Muscle of arm (tissue), 12 donors: ENCODE measurements around the gene PTK6. TPM values are rescaled to one million over a fixed set of nuclear protein-coding genes. Genes with fewer than 3 reads are reported as not detected.
A peak's percentile ranks its signal among the peaks of the same experiment; 100 is the strongest.

Experiments used
- DNase-seq: peaks from one replicate; pipeline ENCODE4 v3.0.0-alpha.2; 2013
- polyA plus RNA-seq, 12 donors: library from polyadenylated mRNA; unstranded; fragments of 120-200 nt; gene quantifications; one replicate each; pipeline ENCODE4 v1.2.1, GENCODE V29; 2013; ENCODE audit not compliant: insufficient read length in 12 of 12

The PTK6 gene
- polyA plus RNA-seq, 12 donors, result 0.14 to 1.4 (median 0.35) TPM; not detected in 2

DNA sequence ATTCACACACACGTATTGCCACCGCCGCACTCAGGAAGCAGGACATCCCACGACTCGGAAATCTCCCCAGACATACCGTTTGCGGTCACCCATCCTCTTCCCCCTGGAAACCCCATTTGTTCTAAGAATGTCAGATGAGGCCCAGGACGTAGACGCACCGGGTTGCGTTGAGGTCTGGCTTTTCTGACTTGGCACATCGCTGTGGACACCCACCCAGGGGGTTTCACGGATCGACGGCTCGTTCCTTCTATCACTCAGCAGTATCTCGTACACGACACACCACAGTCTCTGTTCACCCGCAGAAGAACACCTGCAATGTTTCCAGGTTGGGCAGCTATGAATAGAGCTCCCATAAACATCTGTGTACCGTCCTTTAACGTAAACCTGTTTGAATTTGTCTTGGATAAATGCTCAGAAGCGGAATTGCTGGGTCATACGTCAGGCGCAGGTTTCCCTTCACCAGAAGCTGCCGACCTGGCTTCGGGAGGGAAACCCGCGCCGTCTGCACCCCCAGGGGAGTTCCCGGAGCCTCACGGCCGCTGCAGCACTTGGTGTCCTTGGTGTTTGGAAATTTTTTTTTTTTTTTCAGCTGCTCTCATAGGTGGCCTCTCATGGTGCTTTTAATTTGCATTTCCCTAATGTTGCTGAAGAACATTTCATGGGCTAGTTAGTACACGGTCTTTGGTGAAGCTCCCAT lies 29.0 kb downstream of the PTK6 start:
- DNase-seq, result no peak

DNA sequence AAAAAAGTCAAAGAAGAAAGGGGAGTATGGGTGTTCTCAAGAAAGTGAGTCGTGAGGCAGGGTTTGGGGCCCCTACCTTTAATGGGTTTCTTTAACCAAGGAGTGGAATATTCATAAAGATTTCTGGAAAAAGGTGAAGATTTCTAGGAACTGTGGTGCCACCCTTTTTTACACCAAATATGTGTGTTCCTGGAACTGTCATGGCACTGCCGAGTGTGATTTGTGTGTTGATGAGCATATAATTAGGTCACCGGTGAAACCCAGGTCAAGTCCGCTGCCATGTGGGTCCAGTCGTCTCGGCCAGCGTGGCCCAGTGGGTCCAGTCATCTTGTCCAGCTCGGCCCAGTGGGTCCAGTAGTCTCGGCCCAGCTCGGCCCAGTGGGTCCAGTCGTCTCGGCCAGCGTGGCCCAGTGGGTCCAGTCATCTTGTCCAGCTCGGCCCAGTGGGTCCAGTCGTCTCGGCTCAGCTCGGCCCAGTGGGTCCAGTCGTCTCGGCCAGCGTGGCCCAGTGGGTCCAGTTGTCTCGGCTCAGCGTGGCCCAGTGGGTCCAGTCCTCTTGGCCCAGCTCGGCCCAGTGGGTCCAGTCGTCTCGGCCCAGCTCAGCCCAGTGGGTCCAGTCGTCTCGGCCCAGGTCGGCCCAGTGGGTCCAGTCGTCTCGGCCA lies 30.0 kb downstream of the PTK6 start:
- DNase-seq, result no peak

DNA sequence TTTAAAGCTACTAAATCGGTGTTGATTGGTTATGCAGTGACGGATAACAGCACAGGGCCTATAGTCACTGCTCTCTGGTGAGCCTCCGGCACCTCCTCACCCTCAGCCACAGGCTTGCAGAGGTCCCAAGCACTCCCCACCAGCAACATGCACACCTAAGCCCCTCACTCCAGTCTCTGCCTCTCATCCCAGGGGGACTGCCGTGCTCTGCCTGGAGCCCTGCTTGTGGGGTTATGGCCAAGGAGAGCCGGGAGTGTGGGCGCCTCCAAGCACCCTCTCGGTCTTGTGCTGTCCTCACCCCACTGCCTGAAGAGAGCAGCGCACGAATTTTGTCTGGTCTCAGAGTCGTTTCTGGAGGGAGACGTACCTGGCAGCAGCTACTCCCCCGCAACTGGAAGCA lies 31.5 kb downstream of the PTK6 start:
- DNase-seq, result no peak

DNA sequence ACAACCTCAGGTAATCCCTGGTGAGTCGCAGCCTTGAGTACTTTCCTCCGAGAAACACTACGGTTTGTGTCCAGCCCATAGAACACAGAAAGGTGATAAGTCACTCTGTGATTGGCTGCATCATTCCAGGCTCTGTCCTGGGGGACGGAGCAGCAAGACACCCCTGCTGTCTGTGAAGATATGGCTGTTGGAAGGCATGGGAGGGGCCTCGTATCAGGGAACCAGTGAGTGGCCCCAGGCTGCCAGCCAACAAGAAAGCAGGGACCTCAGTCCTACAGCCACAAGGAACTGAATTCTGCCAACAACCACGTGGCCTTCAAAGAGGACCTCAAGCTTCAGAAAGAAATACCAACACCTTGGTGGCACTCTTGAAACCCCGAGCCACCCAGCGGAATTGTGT lies 31.9 kb downstream of the PTK6 start:
- DNase-seq, result no peak

DNA sequence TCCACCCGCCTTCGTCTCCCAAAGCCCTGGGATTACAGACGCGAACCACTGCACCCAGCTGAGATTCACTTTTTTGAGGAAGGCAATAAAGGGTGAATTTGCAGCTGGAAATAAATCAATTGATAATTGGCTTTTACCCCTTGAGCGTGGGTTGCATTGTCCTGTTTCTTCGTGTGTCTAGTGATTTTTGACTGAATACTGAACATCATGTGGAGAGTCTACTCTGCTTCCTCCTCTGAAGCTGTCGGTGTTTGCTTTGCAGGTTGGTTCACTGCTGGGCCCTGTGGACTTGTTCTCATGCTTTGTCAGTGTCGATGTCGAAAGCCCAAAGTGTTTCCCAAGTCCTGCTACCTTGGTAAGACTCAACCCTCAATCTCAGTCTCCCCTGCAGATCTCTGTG lies 32.5 kb downstream of the PTK6 start:
- DNase-seq, result no peak

DNA sequence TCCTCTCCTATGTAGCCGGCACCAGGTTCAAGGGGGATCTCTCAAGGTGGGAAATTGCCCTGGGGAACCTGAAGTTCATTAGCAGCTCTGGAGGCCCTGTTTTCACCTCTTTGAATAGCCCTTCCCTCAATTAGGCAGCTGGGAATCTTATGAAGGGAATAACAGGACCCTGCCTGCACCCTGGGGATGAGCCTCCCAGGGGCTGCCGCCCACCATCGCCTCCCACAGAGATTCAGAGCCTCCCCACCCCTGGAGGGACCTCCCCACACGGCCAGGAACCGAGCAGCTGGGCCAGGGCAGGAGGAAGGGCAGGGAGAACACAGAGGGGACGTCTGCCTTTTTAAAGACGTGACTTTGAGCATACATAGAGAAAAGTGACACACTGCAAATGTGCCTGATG lies 33.7 kb downstream of the PTK6 start:
- no peak for DNase-seq

DNA sequence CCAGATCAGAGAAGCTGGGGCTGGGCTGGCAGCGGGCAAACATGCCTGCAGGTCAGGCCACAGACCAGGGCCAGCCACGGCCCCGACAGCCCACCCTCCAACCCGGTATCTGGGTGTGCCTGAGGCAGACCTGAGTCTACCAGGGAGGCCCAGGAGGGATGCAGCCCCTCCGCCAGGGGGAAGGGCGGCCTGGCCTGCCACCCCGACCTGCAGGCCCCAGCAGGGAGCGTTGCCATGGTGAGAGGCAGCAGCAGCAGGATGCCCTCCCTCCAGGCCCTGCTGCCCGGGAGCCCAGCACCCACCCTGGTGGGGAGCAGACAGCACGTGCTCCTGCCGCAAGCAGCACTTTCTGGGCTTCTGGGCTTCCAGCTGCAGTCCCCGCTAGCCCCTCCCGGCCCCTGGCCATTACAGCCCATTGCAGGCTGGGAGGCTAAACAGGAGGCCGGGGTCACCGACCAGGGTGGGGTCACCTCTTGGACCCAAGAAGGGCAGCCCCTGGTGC lies 34.5 kb downstream of the PTK6 start:
- no peak for DNase-seq

DNA sequence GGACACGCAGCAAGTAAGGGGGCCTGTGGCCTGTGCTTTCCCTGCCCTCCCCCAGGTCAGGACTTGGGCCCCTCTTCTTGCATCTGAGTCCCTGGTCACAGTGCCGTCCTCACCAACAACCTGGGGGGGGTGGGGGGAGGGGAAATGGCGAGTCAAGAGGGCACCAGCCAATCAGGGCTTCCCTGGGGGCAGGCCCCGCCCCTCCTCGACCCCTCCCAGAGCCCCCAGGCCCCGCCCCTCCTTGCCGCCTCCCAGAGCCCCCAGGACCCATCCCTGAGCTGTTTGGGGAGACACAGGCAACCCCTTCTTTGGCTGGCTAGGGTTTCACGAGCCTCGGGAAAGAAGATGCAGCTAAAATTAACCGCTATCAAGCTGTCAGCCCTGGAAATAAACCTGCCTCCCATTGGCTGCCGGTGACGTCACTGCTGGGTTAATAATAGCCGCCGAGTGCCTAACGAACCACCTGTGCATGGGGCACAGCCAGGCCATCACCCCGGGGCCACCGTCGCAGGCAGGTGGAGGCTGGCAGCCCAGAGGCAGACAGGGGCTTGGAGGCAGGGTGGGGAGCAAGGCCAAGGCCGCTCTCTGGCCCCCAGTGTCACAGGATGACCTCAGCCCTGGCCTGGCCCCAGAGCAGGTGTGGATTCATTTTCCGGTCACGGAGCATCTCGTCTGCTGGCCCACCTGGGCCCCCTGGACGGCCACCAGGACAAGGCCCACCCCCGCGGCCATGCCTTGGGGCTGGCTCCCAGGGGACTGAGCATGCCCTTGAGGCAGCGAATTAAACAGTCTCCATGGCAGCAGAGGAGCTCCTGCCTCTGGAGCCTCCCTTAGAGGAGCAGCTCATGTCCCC lies 35.1 kb downstream of the PTK6 start:
- no peak for DNase-seq

DNA sequence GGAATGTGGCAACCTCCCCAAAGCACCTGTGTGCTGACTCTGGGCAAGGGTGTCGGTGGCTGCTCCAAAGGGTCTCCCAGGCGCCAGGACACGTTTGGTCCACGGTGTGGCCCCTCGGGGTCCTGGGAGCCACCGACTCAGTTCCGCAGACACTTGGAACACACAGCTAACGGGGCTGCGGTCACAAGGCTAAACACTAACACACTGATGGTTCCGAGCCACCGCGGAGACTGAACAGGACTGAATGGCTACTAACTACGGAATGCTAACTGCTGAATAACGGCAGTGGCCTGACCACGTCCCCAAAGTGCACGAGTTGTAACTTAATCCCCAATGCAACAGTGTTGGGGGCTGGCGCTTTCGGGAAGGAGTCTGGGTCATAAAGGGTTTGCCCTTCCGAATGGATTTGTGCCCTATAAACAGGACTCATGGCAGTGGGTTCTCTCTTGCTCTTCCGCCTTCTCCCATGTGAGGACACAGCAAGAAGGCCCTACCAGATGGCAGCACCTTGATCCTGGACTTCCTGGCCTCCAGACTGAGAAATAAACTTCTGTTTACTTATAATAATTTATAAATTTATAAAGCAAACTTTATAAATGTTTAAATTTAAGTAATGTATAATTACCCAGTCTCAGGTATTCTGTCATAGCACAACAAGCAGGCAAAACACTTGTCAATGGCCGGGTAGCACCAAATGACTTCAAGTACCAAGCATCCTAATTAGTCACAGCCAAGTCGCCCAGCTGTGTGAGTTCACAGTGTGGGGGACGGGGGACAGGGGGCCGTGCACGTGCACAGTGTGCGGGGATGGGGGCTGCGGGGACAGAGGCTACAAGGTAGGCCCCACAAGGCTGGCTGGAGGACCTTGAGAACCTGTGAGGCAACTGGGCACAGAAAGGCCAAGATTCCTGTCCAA lies 36.0 kb downstream of the PTK6 start:
- DNase-seq, result no peak

DNA sequence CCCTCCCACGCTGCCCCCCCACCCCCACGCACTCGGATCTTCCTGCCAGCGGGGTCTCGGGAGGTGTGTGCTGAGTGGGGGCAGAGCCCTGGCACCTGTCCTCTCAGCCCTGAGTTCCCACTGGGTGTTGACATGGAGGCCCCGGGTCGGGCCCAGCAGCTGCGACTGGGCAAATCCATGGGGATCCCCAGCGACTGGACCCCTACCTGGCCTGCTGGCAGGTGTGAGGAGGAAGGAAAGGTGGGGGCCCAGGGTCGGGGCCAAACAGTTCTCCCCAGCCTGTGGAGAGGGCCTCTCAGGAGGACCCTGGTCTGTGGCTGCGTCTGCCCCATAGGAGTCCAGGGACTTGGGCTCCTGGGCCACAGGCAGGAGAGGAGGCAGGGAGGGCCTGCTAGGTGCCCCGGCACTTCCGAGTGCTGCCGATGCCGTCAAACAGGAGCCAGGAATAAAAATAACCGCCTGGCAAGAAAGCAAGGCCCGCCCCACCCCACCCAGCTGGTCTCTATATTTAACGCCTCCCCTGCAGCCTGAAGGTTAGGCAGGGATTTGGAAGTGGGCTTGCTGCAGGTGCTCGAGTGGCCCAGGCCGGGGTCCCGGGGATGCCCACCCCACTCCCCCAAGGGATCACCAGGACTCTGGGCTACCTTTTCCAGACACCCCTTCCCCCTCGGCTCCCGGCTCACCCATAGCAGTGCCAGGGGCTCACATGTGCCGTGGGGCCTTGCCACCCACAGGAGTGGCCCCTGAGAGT lies 36.9 kb downstream of the PTK6 start:
- no peak for DNase-seq

DNA sequence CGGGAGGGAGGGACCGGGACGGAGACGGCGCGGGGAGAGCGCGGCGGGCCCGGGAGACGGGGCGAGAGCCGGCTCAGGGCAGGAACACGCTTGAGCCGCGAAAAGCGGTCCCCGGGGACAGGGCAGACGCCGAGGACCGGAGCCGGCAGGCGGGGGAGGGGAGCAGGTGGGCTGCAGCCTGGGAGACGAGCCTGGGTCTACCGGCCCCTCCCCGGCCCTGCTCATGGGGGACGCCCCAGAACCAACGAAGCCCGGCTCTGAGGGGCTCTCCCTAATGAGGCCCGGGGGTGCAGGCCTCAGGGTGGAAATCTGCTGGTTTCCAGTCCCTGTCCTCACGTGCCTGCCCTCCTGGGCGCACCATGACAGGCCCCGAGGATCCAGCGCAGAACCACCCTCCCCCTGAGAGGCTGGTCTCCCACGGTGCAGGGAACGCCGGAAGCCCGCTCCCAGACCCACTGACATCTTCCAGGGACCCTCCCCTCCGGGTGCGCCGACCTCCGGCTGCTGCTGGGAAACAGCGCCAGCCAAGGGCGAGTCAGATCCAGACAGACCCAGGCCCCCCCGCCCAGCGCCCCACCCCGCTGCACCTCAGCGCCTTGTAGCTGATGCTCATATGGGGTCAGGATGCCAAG lies 37.7 kb downstream of the PTK6 start:
- no peak for DNase-seq

DNA sequence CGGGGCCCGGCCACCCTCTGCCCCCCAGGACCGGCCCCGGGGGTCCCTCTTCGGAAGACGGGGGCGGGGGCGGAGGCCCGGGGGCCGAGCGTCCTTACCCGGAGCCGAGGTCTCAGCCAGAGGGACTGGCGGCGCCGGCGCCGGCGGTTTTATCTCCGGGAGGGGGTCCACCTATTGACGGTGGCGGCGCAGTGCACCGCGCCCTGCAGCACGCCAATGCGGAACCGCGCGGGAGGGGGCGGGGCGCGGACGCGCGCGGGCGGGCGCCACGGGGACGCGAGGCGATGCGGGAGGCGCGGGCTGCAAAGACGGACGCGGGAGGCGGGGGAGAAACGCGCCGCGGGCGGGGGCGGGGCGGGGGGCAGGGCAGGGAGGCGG lies 38.2 kb downstream of the PTK6 start, which contains the start of gene EEF1A2:
TSS of gene EEF1A2 (minus strand) at position 124 of the 378 bp plus-strand sequence. CDS start 1,320 bp downstream, outside the sequence.
- DNase-seq, result no peak

DNA sequence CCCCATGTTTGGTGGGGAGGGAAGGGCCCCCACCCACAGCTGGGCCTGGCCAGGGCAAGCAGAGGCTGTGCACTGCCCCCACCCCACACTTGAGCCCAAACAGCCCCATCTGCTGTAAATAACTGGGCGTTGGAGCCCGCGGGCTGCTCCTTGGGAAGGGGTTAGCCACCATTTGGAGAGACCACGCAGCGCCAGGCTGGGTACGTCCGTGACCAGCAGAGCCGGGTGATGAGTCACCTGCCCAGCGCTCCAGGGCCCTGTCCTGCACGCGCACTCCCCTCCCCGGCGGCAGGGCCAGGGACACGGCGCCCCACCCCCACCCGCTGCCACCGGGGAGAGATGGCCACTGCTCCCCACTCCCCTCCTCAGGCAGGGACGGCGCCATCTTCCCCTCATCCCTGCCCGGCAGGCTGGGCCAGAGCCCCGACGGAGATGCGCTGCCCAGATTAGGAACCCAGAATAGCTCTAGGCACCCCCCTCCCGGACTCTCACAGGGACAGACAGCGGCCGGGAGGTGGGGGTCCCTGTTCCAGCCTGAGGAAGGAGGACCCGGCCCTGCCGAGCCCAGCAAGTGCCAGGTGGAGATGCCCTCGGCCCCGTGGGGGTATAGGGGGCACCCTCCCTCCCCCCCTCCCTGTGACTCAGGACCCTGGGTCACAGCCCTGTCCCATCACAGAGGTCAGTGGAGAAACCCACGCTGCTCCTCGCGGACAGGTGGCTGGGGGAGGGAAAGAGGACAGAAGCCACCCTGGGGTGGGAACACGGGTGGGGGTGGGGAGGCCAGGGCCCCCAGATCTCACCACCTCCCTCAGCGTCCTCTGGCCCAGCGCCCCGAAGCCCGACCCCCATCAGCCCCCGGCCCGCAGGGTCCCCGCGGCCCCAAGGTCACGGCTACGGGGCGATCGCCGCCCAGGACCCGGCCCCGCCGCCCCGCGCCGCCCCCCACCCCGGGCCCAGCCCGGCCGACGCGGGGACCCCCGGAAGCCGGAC lies 38.9 kb downstream of the PTK6 start:
- no peak for DNase-seq

DNA sequence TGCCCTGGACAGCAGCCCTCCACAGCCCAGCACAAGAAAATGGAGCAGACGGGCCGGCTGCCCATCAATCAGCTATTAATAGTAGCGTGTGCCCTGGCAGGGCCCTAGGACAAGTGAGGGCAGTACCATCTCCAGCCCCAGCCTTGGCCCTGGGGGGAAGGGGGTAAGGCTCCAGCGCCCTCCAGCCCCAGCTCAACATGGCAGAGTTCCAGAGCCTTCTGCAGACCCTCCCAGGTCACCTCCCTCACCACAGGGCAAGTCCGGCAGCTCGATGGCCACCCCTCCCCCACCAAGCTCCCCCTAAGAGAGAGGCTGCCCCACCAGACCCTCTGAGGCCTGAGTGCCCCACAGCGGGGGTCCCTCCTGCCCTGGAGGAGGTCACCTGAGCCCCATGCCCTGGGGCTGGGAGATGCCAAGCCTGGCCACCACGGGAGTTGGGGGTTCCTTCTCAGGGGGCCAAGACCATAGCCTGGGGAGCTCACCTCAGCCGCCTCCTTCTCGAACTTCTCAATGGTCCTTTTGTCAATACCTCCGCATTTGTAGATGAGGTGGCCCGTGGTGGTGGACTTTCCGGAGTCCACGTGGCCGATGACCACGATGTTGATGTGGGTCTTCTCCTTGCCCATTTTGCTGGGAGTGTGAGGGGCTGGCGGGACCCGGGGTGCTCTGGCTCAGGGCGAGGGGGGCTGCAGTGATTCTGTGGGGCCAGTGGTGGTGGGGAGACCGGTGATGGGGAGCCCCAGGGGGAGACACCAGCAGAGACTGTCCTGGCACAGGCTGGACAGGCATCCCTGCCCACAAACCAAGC lies 39.8 kb downstream of the PTK6 start:
- DNase-seq, result no peak

DNA sequence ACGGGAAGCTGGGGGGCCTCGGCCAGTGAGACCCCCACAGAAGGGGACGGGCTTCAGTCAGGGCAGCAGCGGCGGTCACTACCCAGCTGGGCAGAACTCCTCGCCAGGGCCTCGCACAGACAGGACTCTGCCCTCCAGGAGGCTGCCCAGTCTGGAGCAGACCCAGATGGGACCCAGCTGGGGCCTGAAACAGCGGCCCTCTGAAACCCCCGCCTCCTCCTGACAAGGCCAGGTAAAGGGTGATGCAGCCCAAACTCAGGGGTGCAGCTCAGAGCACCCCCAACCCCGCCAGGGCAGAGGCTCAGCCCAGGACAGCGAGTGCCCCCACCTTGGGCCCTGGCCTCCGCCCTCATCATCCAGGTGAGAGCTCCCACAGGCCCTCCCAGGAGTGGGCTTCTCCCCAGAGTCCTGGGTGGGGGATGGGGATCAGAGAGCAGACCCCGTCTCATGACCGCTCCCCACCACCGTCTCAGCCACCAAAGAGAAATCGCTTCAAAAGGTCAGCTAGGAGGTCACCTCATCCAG lies 40.5 kb downstream of the PTK6 start:
- DNase-seq, result no peak

DNA sequence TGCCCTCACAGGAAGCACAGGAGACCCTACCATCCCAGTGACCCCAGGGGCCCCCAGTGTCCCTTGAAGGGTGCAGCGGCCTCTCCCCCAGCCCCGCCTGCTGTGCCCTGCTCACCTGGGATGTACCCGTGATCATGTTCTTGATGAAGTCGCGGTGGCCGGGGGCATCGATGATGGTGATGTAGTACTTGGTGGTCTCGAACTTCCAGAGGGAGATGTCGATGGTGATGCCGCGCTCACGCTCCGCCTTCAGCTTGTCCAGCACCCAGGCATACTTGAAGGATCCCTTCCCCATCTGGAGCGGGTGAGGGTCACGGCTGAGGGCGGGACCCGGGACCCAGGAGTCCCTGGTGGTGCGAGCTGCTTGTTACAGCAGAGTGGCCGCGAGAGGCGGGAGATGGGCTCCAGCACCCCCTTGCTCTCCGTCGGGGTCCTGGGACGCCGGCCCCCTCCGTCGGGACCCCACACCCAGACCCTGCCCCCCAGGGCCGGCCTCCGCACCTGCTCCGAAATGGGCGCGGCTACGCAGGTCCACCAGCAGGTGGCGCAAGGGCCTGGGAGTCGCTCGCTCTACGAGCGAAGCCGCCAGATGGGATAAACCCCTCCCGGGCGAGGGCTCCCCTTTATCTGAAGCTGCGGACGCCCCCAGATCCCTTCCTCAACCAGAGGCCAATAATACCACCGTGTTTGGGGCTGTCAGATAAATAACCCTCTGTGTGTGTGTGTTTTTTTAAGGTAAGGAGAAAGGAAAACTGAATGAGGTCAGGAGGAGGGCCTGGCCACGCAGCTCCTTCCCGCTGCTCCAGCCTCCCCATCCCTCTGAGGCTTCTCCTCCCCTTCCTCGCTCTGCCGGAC lies 41.2 kb downstream of the PTK6 start:
- DNase-seq, result peak; percentile 58
